Measurements from ENCODE around the gene DNAJA4. TPM values are rescaled to one million over a fixed set of nuclear protein-coding genes. Genes with fewer than 3 reads are reported as not detected.
A peak's percentile ranks its signal among the peaks of the same experiment; 100 is the strongest.

The DNAJA4 gene
- total and polyA plus RNA-seq, 2 of the 13 experiments (the other 11 are each of a cell fraction or from before 2014, with no cell fraction given) = not detected

GRCh38 chr15:78299101-78299930 lies 35.0 kb downstream of the DNAJA4 start, which contains the start of gene SKIC8 (continued):
- TF ChIP-seq, protein P1, sequence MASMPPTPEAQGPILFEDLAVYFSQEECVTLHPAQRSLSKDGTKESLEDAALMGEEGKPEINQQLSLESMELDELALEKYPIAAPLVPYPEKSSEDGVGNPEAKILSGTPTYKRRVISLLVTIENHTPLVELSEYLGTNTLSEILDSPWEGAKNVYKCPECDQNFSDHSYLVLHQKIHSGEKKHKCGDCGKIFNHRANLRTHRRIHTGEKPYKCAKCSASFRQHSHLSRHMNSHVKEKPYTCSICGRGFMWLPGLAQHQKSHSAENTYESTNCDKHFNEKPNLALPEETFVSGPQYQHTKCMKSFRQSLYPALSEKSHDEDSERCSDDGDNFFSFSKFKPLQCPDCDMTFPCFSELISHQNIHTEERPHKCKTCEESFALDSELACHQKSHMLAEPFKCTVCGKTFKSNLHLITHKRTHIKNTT (CRISPR knock-in tag; IDR thresholded peaks at IDR 0.05) = no peak
- TF ChIP-seq PITX1 (CRISPR knock-in tag; IDR thresholded peaks at IDR 0.05) (0 out of 2 replicates have a peak, but pooled peaks have one; percentile 12), PRPF4 (IDR thresholded peaks at IDR 0.05; ENCODE audit: low read depth, low read length, poor library complexity, severe bottlenecking) (no peak), ZSCAN22 (CRISPR knock-in tag; IDR thresholded peaks at IDR 0.05) (no peak), SP5 (CRISPR knock-in tag; IDR thresholded peaks at IDR 0.05; ENCODE audit: borderline replicate concordance, low read depth) (peak; percentile 85), ZNF350 (CRISPR knock-in tag; IDR thresholded peaks at IDR 0.05; ENCODE audit: borderline replicate concordance, low read depth) (peak; percentile 86), HNRNPH1 (optimal IDR thresholded peaks at IDR 0.05; ENCODE audit: low read depth, low read length) (no peak), HMGXB4 (CRISPR knock-in tag; IDR thresholded peaks at IDR 0.05; ENCODE audit: borderline replicate concordance in 1 of 2, low read depth in 1 of 2) (peak; percentile 75 to 81), TMF1 (CRISPR knock-in tag; IDR thresholded peaks at IDR 0.05; ENCODE audit: low read depth) (0 out of 2 replicates have a peak, but pooled peaks have one; percentile 40), ZNF761 (CRISPR knock-in tag; conservative IDR thresholded peaks at IDR 0.05) (0 out of 2 replicates have a peak, but pooled peaks have one; percentile 67), ZNF138 (CRISPR knock-in tag; IDR thresholded peaks at IDR 0.05; ENCODE audit: low read depth) (peak; percentile 39; the same call in 1 of the 2 replicates), ZNF547 (CRISPR knock-in tag; IDR thresholded peaks at IDR 0.05) (peak; percentile 55; the same call in 1 of the 2 replicates), NCOA5 (CRISPR knock-in tag; IDR thresholded peaks at IDR 0.05) (no peak), CSRNP2 (CRISPR knock-in tag; conservative IDR thresholded peaks at IDR 0.05; ENCODE audit: low read depth) (no peak), ZNF263 (CRISPR knock-in tag; IDR thresholded peaks at IDR 0.05) (peak; percentile 80), ZNF75D (CRISPR knock-in tag; IDR thresholded peaks at IDR 0.05; ENCODE audit: borderline replicate concordance) (no peak), THAP11 (CRISPR knock-in tag; IDR thresholded peaks at IDR 0.05) (peak; percentile 90), ZNF660 (CRISPR knock-in tag; IDR thresholded peaks at IDR 0.05; ENCODE audit: borderline replicate concordance, low read depth) (no peak), SKIL (CRISPR knock-in tag; IDR thresholded peaks at IDR 0.05; ENCODE audit: borderline replicate concordance) (no peak)
- TF ChIP-seq, protein P2, sequence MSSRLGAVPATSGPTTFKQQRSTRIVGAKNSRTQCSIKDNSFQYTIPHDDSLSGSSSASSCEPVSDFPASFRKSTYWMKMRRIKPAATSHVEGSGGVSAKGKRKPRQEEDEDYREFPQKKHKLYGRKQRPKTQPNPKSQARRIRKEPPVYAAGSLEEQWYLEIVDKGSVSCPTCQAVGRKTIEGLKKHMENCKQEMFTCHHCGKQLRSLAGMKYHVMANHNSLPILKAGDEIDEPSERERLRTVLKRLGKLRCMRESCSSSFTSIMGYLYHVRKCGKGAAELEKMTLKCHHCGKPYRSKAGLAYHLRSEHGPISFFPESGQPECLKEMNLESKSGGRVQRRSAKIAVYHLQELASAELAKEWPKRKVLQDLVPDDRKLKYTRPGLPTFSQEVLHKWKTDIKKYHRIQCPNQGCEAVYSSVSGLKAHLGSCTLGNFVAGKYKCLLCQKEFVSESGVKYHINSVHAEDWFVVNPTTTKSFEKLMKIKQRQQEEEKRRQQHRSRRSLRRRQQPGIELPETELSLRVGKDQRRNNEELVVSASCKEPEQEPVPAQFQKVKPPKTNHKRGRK (CRISPR knock-in tag; IDR thresholded peaks at IDR 0.05) = no peak

Measured in HepG2 (cell line).